ENCODE results near the gene KIF23. TPM values are rescaled to one million over a fixed set of nuclear protein-coding genes. Genes with fewer than 3 reads are reported as not detected.
A peak's percentile ranks its signal among the peaks of the same experiment; 100 is the strongest.

KIF23 gene
- polyA plus RNA-seq, 2 of the 4 experiments (the other 2 are of a cell fraction) = 81.8 to 117 TPM

DNA sequence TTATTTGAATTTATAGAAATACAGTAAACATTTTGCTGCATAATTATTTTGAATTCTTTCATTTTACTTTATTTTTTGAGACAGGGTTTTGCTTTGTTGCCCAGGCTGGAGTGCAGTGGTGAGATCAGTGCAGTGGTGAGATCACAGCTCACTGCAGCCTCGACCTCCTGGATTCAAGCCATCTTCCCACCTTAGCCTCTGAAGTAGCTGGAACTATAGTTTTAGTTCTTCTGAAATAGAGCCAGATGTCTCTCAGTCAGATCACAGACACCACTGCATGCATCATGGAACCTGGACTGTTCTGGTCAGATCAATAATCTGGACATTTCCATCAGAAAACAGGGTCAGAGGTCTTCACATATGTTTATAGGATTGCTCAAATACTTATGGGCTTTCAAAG is 46.3 kb downstream of the KIF23 start (continued):
- TF ChIP-seq, protein P1, sequence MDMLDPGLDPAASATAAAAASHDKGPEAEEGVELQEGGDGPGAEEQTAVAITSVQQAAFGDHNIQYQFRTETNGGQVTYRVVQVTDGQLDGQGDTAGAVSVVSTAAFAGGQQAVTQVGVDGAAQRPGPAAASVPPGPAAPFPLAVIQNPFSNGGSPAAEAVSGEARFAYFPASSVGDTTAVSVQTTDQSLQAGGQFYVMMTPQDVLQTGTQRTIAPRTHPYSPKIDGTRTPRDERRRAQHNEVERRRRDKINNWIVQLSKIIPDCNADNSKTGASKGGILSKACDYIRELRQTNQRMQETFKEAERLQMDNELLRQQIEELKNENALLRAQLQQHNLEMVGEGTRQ (IDR thresholded peaks at IDR 0.05) = no peak
- TF ChIP-seq RARB (CRISPR knock-in tag; IDR thresholded peaks at IDR 0.05) = no peak

DNA sequence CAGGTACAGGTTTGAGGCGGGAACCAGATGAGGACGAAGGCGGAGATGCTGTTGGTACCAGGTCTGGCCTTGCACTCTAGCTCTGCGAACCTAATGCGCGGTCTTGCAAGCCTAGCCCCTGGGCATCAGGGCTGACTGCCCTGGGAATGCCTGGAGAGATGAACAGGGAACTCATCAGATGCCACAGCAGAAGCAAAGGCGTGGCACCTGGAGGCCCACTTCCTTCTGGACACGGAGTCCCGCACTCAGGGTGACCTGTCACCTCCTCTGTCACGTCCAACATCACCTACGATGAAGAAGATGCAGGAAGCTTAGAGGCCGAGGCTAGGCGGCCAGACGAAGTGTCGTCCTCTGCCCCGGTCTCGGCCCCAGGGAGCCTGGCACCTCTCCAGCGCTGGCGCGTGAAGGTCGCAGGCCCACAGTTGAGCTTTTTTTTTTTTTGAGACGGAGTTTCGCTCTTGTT is 47.9 kb downstream of the KIF23 start:
- H3K4me2 ChIP-seq = peak overlapping the region; percentile 87
- peak overlapping the region; percentile 59 for H3K4me3 ChIP-seq
- 32% methylated on average over 23 of the region's 23 CpGs for WGBS (ENCODE audit: missing lambda C conversion rate)
- no peaks in the 10 kb centered on the region for H3K9me3 ChIP-seq
- POLR2A ChIA-PET = interaction anchor here (0.6 to 2.9 kb wide), 17 partner anchors 9 to 1227 kb away, joined by 3 to 112 read pairs (median 4); partner anchors contain the start of genes KIF23, RPLP1 and TLE3
- no peak for TF ChIP-seq ZFP36 (IDR thresholded peaks at IDR 0.05; ENCODE audit: borderline replicate concordance, partially characterized antibody)
- TF ChIP-seq, protein P2, sequence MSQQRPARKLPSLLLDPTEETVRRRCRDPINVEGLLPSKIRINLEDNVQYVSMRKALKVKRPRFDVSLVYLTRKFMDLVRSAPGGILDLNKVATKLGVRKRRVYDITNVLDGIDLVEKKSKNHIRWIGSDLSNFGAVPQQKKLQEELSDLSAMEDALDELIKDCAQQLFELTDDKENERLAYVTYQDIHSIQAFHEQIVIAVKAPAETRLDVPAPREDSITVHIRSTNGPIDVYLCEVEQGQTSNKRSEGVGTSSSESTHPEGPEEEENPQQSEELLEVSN (IDR thresholded peaks at IDR 0.05; ENCODE audit: borderline replicate concordance, low read depth) = peak; percentile 20; the same call in 1 of the 2 replicates
- TF ChIP-seq, protein P3, sequence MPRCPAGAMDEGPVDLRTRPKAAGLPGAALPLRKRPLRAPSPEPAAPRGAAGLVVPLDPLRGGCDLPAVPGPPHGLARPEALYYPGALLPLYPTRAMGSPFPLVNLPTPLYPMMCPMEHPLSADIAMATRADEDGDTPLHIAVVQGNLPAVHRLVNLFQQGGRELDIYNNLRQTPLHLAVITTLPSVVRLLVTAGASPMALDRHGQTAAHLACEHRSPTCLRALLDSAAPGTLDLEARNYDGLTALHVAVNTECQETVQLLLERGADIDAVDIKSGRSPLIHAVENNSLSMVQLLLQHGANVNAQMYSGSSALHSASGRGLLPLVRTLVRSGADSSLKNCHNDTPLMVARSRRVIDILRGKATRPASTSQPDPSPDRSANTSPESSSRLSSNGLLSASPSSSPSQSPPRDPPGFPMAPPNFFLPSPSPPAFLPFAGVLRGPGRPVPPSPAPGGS (IDR thresholded peaks at IDR 0.05) = 0 out of 3 replicates have a peak, but pooled peaks have one; percentile 1
- ATAC-seq = peak; percentile 14 to 33
- CTCF ChIA-PET = interaction anchor here (0.7 to 9.0 kb wide), 22 partner anchors 9 to 1241 kb away, joined by 3 to 152 read pairs (median 4); partner anchors contain the start of genes RPLP1 and TLE3
- FAIRE-seq = no peak
- H3K27ac ChIP-seq = peak overlapping the region; percentile 90 to 92
- H3K4me1 ChIP-seq = peaks cover 28% of the 10 kb centered on the region
- DNase-seq (ENCODE audit: low read depth in 1 of 2, low spot score in 1 of 2) = no peak

DNA sequence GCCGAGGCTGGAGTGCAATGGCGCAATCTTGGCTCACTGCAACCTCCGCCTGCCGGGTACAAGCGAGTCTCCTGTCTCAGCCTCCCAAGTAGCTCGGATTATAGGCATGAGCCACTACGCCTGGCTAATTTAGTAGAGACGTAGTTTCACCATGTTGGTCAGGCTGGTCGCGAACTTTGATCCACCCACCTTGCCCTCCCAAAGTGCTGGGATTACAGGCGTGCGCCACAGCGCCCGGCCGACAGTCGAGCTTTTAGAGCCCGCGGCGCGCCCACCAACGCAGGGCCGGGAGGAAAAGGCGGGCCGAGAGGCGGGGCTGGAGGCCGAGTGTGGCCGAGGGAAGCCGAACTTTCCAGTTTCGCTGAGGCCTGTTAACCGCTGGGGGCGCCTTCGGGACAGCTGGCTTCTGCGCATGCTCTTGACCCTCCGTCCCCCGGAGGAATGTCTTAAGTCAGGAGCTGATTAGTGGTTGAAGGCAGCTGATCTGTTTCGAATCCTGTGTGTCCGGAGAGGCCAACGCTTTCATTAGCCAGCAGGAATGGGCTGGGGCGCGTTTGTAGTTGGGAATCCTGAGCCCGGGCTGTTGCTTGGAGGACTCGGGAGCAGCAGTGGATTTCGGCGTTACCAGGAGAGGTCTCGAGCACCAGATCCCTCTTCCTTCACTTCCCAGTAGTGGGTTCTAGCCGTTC is 48.5 kb downstream of the KIF23 start:
- DNase-seq (ENCODE audit: low read depth in 1 of 2, low spot score in 1 of 2) (peak; percentile 99 to 100), ATAC-seq (peak; percentile 78 to 88), FAIRE-seq (no peak)
- ChIA-PET POLR2A (interaction anchor here (0.6 to 2.9 kb wide), 19 partner anchors 10 to 1226 kb away, joined by 3 to 112 read pairs (median 4); partner anchors contain the start of genes GLCE, KIF23, RPLP1 and TLE3), CTCF (interaction anchor here (0.6 to 9.0 kb wide), 29 partner anchors 10 to 1240 kb away, joined by 3 to 152 read pairs (median 4); partner anchors contain the start of genes RPLP1 and TLE3)
- peak overlapping the region; percentile 87 for H3K4me2 ChIP-seq
- peaks cover 31% of the 10 kb centered on the region for H3K4me1 ChIP-seq
- peak overlapping the region; percentile 59 for H3K4me3 ChIP-seq
- no peaks in the 10 kb centered on the region for H3K9me3 ChIP-seq
- WGBS (ENCODE audit: missing lambda C conversion rate) = 3% methylated on average over 38 of the region's 46 CpGs
- peak overlapping the region; percentile 90 to 92 for H3K27ac ChIP-seq
- TF ChIP-seq ZFP36 (IDR thresholded peaks at IDR 0.05; ENCODE audit: borderline replicate concordance, partially characterized antibody) (no peak), POLR2A (IDR thresholded peaks at IDR 0.05; ENCODE audit: low read length) (peak; percentile 54), FOSB (CRISPR knock-in tag; IDR thresholded peaks at IDR 0.05) (no peak), CBX8 (IDR thresholded peaks at IDR 0.05) (no peak), ZSCAN20 (CRISPR knock-in tag; IDR thresholded peaks at IDR 0.05) (no peak), HOXB13 (CRISPR knock-in tag; IDR thresholded peaks at IDR 0.05; ENCODE audit: low read depth) (0 out of 2 replicates have a peak, but pooled peaks have one; percentile 44), RAD21 (conservative IDR thresholded peaks at IDR 0.05 in 1 of 2, IDR thresholded peaks at IDR 0.05 in 1 of 2) (no peak), MYC (IDR thresholded peaks at IDR 0.05; ENCODE audit: borderline replicate concordance, low read length) (peak; percentile 30; the same call in 1 of the 2 replicates), CHD4 (IDR thresholded peaks at IDR 0.05; ENCODE audit: borderline replicate concordance) (no peak), RNF2 (IDR thresholded peaks at IDR 0.05; ENCODE audit: borderline replicate concordance, low read depth) (no peak), RFX5 (IDR thresholded peaks at IDR 0.05) (0 out of 2 replicates have a peak, but pooled peaks have one; percentile 10), RARB (CRISPR knock-in tag; IDR thresholded peaks at IDR 0.05) (peak; percentile 76; the same call in 1 of the 2 replicates), TP53 (CRISPR knock-in tag; IDR thresholded peaks at IDR 0.05) (peak; percentile 64; the same call in 1 of the 2 replicates), MAFK (IDR thresholded peaks at IDR 0.05; ENCODE audit: partially characterized antibody) (peak; percentile 26), SREBF2 (IDR thresholded peaks at IDR 0.05) (no peak), TFCP2L1 (CRISPR knock-in tag; IDR thresholded peaks at IDR 0.05) (0 out of 2 replicates have a peak, but pooled peaks have one; percentile 47), FOXS1 (CRISPR knock-in tag; IDR thresholded peaks at IDR 0.05) (no peak)
- TF ChIP-seq, protein P3 (IDR thresholded peaks at IDR 0.05) = peak; percentile 88; the same call in 2 of the 3 replicates
- TF ChIP-seq, protein P4, sequence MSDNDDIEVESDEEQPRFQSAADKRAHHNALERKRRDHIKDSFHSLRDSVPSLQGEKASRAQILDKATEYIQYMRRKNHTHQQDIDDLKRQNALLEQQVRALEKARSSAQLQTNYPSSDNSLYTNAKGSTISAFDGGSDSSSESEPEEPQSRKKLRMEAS (IDR thresholded peaks at IDR 0.05) = peak; percentile 79; the same call in 1 of the 2 replicates
- TF ChIP-seq, protein P2 (IDR thresholded peaks at IDR 0.05; ENCODE audit: borderline replicate concordance, low read depth) = peak; percentile 1; the same call in 1 of the 2 replicates
- TF ChIP-seq, protein P5, sequence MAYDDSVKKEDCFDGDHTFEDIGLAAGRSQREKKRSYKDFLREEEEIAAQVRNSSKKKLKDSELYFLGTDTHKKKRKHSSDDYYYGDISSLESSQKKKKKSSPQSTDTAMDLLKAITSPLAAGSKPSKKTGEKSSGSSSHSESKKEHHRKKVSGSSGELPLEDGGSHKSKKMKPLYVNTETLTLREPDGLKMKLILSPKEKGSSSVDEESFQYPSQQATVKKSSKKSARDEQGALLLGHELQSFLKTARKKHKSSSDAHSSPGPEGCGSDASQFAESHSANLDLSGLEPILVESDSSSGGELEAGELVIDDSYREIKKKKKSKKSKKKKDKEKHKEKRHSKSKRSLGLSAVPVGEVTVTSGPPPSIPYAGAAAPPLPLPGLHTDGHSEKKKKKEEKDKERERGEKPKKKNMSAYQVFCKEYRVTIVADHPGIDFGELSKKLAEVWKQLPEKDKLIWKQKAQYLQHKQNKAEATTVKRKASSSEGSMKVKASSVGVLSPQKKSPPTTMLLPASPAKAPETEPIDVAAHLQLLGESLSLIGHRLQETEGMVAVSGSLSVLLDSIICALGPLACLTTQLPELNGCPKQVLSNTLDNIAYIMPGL (CRISPR knock-in tag; IDR thresholded peaks at IDR 0.05; ENCODE audit: borderline replicate concordance) = no peak
- TF ChIP-seq, protein P1 (IDR thresholded peaks at IDR 0.05) = peak; percentile 83

Measured in A549 (cell line).